Smooth muscle cell of the brain vasculature (primary cell): ENCODE measurements around the gene OR4C45.
"Not testable (repeated sequence)": the region's sequence is repeated elsewhere in the genome, so short reads cannot be mapped to it uniquely, and the experiment has no call there.

Experiments used
- DNase-seq: peaks from one replicate; pipeline ENCODE4 v3.0.0-alpha.2; 2012; ENCODE audit warnings: low read depth, low spot score

Gene OR4C45

DNA sequence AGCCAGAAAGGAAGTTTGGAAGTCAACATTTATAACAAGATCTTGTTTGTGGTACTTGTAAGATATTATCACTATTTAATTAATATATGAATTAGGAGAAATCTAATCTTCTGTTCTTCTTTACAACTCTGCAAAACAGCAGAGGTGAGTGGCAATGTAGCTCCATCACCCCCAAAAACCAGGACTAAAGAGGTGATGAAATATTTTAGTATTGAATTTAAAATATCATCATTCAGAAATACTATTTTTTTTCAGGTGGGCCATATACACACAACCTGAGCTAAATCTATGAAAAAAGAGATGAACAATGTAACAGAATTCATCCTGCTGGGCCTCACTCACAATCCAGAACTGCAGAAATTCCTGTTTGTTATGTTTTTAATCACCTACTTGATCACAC lies at the start of gene OR4C45:
OR4C45 (plus strand) TSS at position 301 of the 400 bp plus-strand sequence.
- DNase-seq = no peak

GRCh38 chr11:49995565-49995964 lies 37.1 kb upstream of the OR4C45 start:
- DNase-seq = no peak

- DNase-seq = no peak
Measured at GRCh38 chr11:50030193-50030592, 2.5 kb upstream of the OR4C45 start.

DNA sequence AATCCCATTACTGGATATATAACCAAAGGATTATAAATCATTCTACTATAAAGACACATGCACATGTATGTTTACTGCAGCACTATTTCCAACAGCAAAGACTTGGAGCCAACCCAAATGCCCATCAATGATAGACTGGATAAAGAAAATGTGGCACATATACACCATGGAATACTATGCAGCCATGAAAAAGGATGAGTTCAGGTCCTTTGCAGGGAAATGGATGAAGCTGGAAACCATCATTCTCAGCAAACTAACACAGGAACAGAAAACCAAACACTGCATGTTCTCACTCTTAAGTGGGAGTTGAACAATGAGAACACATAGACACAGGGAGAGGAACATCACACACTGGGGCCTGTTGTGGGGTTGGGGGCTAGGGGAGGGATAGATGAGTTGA lies 3.6 kb downstream of the OR4C45 start:
- DNase-seq = not testable (repeated sequence)

GRCh38 chr11:50037251-50037650 lies 4.6 kb downstream of the OR4C45 start:
- DNase-seq = no peak

DNA sequence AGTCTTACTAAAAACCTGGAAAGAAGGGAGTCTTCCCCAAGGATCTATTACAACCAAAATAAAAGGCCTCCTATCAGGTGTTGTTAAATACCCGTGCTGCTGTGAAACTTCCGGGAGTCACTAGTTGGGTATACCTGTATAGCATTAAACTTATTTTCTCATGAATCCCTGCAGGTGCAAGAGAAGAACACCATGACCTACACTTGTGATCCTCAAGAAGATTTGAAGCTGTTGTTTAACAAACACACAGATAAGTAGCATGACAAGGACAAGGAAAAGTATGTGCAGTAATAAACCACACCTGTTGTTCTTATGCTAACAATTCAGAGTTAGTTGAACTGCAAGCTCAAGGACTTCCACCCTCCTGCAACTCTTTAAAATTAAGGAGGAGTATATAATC lies 12.0 kb downstream of the OR4C45 start:
- no peak for DNase-seq

DNA sequence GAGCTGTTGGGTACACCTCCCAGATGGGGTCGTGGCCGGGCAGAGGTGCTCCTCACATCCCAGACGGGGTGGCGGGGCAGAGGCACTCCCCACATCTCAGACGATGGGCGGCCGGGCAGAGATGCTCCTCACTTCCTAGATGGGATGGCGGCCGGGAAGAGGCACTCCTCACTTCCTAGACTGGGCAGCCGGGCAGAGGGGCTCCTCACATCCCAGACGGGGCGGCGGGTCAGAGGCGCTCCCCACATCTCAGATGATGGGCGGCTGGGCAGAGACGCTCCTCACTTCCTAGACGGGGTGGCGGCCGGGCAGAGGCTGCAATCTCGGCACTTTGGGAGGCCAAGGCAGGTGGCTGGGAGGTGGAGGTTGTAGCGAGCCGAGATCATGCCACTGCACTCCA lies 30.4 kb downstream of the OR4C45 start:
- not testable (repeated sequence) for DNase-seq

GRCh38 chr11:50070389-50070788 lies 37.7 kb downstream of the OR4C45 start:
- no peak for DNase-seq

GRCh38 chr11:50071584-50072225 lies 39.0 kb downstream of the OR4C45 start:
- no peak for DNase-seq

DNA sequence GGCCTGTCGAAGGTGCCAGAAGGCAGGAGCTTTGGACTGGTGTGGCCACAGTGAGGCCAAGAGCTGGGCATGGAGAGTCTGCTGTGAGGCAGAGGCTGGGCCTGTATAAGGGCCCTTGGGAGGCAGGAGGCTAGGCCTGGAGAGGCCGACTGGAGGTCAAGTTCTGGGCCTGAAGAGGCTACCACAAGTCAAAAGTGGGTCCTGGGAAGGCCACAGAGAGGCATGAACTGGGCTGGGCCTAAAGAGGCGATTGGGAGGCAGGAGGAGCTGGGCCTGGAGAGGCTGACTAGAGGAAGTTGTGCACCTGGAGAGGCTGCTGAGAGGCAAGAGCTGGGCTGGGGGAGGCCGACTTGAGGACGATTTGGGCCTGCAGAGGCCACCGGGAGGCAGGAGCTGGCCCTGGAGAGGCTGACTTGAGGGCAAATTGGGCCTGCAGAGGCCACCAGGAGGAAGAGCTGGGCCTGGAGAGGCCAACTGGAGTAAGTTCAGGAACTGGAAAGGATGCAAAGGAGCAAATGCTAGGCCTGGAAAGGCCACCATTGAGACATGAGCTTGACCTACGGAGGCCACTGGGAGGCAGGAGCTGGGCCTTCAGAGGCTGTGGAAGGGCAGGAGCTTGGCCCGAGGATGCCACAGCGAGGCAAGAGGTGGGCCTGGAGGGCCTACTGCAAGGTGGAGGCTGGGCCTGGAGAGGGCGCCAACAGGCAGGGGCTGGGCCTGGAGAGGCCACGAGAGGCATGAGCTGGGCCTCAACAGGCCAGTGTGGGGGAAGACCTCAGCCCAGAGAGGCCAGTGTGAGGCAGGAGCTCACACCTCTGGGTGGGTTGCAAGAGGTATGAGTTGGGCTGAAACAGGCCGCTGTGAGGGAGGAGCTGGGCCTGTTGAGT lies 39.8 kb downstream of the OR4C45 start:
- DNase-seq = no peak

DNA sequence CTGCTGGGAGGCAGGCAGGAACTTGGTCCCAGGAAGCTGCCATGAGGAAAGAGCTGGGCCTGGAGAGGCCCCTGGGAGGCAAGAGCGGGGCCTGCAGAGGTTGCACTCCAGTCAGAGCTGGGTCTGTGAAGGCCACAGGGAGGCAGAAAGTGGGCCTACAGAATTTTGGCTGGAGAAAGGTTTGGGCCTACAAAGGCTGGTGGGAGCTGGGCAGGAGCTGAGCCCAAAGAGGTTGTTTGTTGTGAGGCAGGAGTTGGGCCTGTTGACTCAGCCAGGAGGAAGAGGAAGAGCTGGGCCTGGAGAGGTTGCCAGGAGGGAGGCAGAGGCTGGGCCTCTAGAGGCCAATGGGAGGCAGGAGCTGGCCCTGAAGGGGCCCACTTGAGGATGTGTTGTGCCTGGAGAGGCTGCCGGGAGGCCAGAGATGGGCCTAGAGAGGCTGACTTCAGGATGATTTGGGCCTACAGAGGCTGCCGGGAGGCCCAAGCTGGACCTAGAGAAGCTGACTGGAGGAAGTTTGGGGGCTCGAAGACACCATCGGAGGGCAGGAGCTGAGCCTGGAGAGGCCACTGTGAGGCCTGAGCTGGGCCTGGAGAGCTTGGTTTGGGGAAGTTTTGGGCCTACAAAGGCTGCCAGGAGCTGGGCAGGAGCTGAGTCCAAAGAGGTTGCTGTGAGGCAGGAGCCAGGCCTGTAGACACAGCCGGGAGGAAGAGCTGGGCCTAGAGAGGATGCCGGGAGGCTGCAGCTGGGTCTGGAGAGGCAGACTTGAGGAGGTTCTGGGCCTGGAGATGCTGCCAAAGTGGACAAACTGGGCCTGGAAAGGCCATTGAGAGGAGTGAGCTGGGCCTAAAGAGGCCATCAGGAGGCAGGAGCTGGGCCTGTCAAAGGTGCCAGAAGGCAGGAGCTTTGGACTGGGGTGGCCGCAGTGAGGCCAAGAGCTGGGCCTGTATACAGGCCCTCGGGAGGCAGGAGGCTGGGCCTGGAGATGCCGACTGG lies 40.7 kb downstream of the OR4C45 start:
- DNase-seq = no peak

- DNase-seq = no peak
Measured at GRCh38 chr11:50074161-50074560, 41.5 kb downstream of the OR4C45 start.

DNA sequence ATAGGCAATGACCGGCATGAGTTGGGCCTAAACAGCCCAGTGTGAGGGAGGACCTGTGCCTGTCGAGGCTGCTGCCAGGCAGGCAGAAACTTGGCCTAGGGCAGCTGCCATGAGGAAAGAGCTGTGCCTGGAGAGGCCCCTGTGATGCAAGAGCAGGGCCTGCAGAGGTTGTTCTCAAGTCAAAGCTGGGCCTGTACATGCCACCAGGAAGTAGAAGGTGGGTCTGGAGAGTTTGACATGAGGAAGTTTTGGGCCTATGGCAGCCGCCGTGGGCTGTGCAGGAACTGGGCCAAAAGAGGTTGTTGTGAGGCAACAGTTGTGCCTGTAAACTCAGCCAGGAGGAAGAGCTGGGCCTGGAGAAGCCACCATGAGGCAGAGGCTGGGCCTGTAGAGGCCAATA lies 43.2 kb downstream of the OR4C45 start:
- no peak for DNase-seq

GRCh38 chr11:50077526-50077925 lies 44.9 kb downstream of the OR4C45 start:
- no peak for DNase-seq

DNA sequence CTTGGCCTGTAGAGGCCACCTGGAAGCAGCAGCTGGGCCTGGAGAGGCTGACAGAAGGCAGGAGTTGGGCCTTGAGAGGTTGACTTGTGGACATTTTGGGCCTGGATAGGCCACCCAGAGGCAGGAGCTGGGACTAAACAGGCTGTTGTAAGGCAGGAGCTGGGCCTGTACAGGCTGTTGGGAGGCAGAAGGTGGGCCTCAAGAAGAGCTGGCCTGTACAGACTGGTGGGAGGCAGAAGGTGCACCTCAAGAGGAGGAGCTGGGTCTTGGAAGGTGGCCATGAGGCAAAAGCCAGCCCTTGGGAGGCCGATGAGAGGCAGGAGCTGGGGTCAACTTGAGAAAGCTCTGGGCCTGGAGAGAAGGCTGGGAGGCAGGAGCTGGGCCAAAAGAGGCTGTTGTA lies 45.3 kb downstream of the OR4C45 start:
- no peak for DNase-seq

DNA sequence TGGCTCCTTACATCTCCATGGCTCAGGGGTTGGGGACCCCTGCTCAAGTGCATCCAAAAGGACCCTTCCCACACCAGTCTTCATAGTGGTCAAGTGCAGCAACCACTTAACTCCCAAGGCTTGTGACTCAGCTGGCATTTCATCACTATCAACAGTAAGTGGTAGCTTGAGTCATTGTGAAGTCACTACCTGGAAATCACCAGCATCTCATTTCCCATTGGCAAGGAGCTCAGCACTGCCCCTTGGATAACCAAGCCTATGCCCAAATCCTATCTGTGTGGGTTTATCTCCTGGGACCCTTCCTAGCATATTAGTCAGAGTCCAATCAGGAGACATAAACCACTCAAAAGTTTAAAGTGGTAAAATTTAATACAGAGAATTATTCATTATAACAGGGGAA lies 46.3 kb downstream of the OR4C45 start:
- DNase-seq = not testable (repeated sequence)

DNA sequence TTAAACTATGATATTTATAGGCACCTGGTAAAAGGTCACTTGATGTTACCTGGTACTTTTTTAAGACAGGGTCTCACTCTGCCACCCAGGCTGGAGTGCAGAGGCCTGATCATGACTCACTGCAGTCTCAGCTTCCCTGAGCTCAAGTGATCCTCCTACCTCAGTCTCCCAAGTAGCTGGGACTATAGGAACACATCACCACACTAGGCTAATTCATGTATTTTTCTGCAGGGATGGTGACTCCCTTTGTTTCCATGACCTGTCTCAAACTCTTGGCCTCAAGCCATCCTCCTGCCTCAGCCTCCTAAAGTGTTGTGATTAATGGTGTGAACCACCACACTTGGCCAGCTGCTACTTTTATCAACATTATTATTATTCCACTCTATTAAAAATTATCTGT lies 47.6 kb downstream of the OR4C45 start:
- DNase-seq = no peak
